ENCODE results near the gene ANKRD44.

GRCh38 chr2:197075754-197076337 lies 234.7 kb downstream of the ANKRD44 start:
- TF ChIP-seq CTCF (IDR thresholded peaks at IDR 0.05) (peak; percentile 79), POLR2AphosphoS5 (IDR thresholded peaks at IDR 0.05; ENCODE audit: low read depth, low read length) (no peak), REST (IDR thresholded peaks at IDR 0.05; ENCODE audit: insufficient read depth in 1 of 2, low read depth in 2 of 2, low read length in 1 of 2) (no peak), SIN3A (IDR thresholded peaks at IDR 0.05; ENCODE audit: borderline replicate concordance, insufficient read depth, low read depth, low read length) (no peak)
